Neural cell (in vitro differentiated cells): Measurements from ENCODE around the gene SLC25A11. TPM values are rescaled to one million over a fixed set of nuclear protein-coding genes. Genes with fewer than 3 reads are reported as not detected.
A peak's percentile ranks its signal among the peaks of the same experiment; 100 is the strongest.

Source experiments
- H2AFZ ChIP-seq: fragments of 200-600, 300-800 bp; sonication (generic), shearing (Covaris generic); 2 replicates; pipeline ENCODE4 v1.6.0; 2014; ENCODE audit warnings: low read depth, mild to moderate bottlenecking, antibody characterized with exemption, low read length, moderate library complexity
- H3F3A ChIP-seq: fragments of 200-600 bp; shearing (Covaris generic); 2 replicates; pipeline ENCODE4 v1.6.1; 2016; ENCODE audit warnings: mild to moderate bottlenecking, moderate library complexity, mixed read lengths, antibody characterized with exemption, low read length; ENCODE audit not compliant: insufficient read depth, poor library complexity, severe bottlenecking
- H3K27ac ChIP-seq: fragments of 200-600, 300-800 bp; sonication (generic), shearing (Covaris generic); 2 replicates; pipeline ENCODE4 v1.5.1; 2014; ENCODE audit warnings: mild to moderate bottlenecking, low read length, moderate library complexity
- H3K27me3 ChIP-seq: fragments of 300-800, 200-600 bp; sonication (generic), shearing (Covaris generic); 2 replicates; pipeline ENCODE4 v1.6.0; 2014; ENCODE audit warnings: mild to moderate bottlenecking, low read depth, low read length, moderate library complexity; ENCODE audit not compliant: insufficient read depth
- H3K36me3 ChIP-seq: fragments of 300-800, 200-600 bp; sonication (generic), shearing (Covaris generic); 2 replicates; pipeline ENCODE4 v1.5.1; 2014; ENCODE audit warnings: mild to moderate bottlenecking, antibody characterized with exemption, low read length, moderate library complexity; ENCODE audit not compliant: insufficient read depth
- H3K4me2 ChIP-seq: fragments of 300-800, 200-600 bp; sonication (generic), shearing (Covaris generic); 2 replicates; pipeline ENCODE4 v1.6.0; 2014; ENCODE audit warnings: mild to moderate bottlenecking, low read length
- H3K4me3 ChIP-seq: fragments of 300-800, 200-600 bp; sonication (generic), shearing (Covaris generic); 2 replicates; pipeline ENCODE4 v1.5.1; 2014; ENCODE audit warnings: mild to moderate bottlenecking, low read length, moderate library complexity
- H3K79me2 ChIP-seq: fragments of 200-600 bp; shearing (Covaris generic); replicated peaks from 2 replicates; pipeline ENCODE4 v1.6.0; 2014; ENCODE audit warnings: mild to moderate bottlenecking, low read length, moderate library complexity; ENCODE audit not compliant: insufficient read depth
- H3K9ac ChIP-seq: fragments of 300-800, 200-600 bp; sonication (generic), shearing (Covaris generic); 2 replicates; pipeline ENCODE4 v1.6.1; 2016; ENCODE audit warnings: mild to moderate bottlenecking, low read length, mixed read lengths
- H3K9me2 ChIP-seq: fragments of 200-600 bp; shearing (Covaris generic); 2 replicates; pipeline ENCODE4 v1.6.1; 2016; ENCODE audit warnings: mild to moderate bottlenecking, low read length, mixed read lengths; ENCODE audit not compliant: insufficient read depth
- H3K9me3 ChIP-seq: fragments of 200-600, 300-800 bp; sonication (generic), shearing (Covaris generic); 2 replicates; pipeline ENCODE4 v1.6.1; 2016; ENCODE audit warnings: mild to moderate bottlenecking, mixed run types, low read length, moderate library complexity, mixed read lengths
- H4K20me1 ChIP-seq: fragments of 200-600 bp; shearing (Covaris generic); 2 replicates; pipeline ENCODE4 v1.6.1; 2016; ENCODE audit warnings: mild to moderate bottlenecking, mixed run types; ENCODE audit not compliant: insufficient read depth
- CTCF ChIP-seq: fragments of 450-650 bp; IDR thresholded peaks from 2 replicates; pipeline ENCODE4 v1.5.1; 2014; ENCODE audit warnings: antibody characterized with exemption, mild to moderate bottlenecking, moderate library complexity; ENCODE audit not compliant: poor library complexity, severe bottlenecking
- EP300 ChIP-seq: fragments of 450-650 bp; conservative IDR thresholded peaks from 2 replicates; pipeline ENCODE4 v1.6.1; 2014; ENCODE audit warnings: antibody characterized with exemption, mild to moderate bottlenecking, moderate library complexity; ENCODE audit not compliant: poor library complexity, severe bottlenecking
- EZH2 ChIP-seq: fragments of 200-600, 300-800 bp; shearing (Covaris generic), sonication (generic); IDR thresholded peaks from 2 replicates; pipeline ENCODE4 v1.6.1; 2014; ENCODE audit warnings: antibody characterized with exemption, low read length, borderline replicate concordance, mild to moderate bottlenecking; ENCODE audit not compliant: insufficient read depth, poor library complexity, severe bottlenecking
- MXI1 ChIP-seq: fragments of 450-650 bp; conservative IDR thresholded peaks from 2 replicates; pipeline ENCODE4 v1.6.1; 2014; ENCODE audit warnings: antibody characterized with exemption, mild to moderate bottlenecking; ENCODE audit not compliant: poor library complexity, severe bottlenecking
- POLR2AphosphoS5 ChIP-seq: IDR thresholded peaks from 2 replicates; pipeline ENCODE4 v1.6.1; 2012
- RAD21 ChIP-seq: fragments of 450-650 bp; conservative IDR thresholded peaks from 2 replicates; pipeline ENCODE4 v1.6.1; 2014; ENCODE audit warnings: antibody characterized with exemption, mild to moderate bottlenecking, moderate library complexity
- REST ChIP-seq: IDR thresholded peaks from 2 replicates; pipeline ENCODE4 v1.6.1; 2012; ENCODE audit warnings: borderline replicate concordance
- SMC3 ChIP-seq: fragments of 450-650 bp; conservative IDR thresholded peaks from 2 replicates; pipeline ENCODE4 v1.6.1; 2014; ENCODE audit warnings: antibody characterized with exemption, mild to moderate bottlenecking, moderate library complexity; ENCODE audit not compliant: poor library complexity
- TAF1 ChIP-seq: IDR thresholded peaks from 2 replicates; pipeline ENCODE4 v1.6.1; 2012; ENCODE audit warnings: low read depth
- polyA plus RNA-seq: library from polyadenylated mRNA; depleted of rRNA; stranded (reverse); fragments of >200 nt; gene quantifications from 2 replicates; pipeline ENCODE4 v1.2.3, GENCODE V29; 2014

Gene SLC25A11
- polyA plus RNA-seq, 1 donor from 2014 or later: 172 TPM

- H3K9ac ChIP-seq: peak overlapping the region; percentile 92
- no peak overlapping the region for H3K4me2 ChIP-seq
- no peak overlapping the region for H3K27ac ChIP-seq
- no peak overlapping the region for H2AFZ ChIP-seq
- no peaks in the 10 kb centered on the region for H4K20me1 ChIP-seq
- peaks cover 20% of the 10 kb centered on the region for H3K79me2 ChIP-seq
- H3K36me3 ChIP-seq: no peaks in the 10 kb centered on the region
- TF ChIP-seq REST (no peak), SMC3 (no peak), EP300 (no peak), TAF1 (no peak), CTCF (no peak), POLR2AphosphoS5 (no peak), EZH2 (no peak), RAD21 (no peak), MXI1 (no peak)
- no peaks in the 10 kb centered on the region for H3K9me3 ChIP-seq
- H3F3A ChIP-seq: no peaks in the 10 kb centered on the region
- H3K9me2 ChIP-seq: no peaks in the 10 kb centered on the region
- peak overlapping the region; percentile 83 for H3K4me3 ChIP-seq
- H3K27me3 ChIP-seq: no peaks in the 10 kb centered on the region
These were observed 1.8 kb downstream of the SLC25A11 start for GRCh38 chr17:4938069-4938491.

GRCh38 chr17:4937553-4937952 is 2.3 kb downstream of the SLC25A11 start:
- H3K9ac ChIP-seq: no peak overlapping the region
- H3K4me2 ChIP-seq: no peak overlapping the region
- H3K36me3 ChIP-seq: no peaks in the 10 kb centered on the region
- H3K27me3 ChIP-seq: no peaks in the 10 kb centered on the region
- H3K9me3 ChIP-seq: no peaks in the 10 kb centered on the region
- H3K79me2 ChIP-seq: peaks cover 20% of the 10 kb centered on the region
- H3F3A ChIP-seq: no peaks in the 10 kb centered on the region
- TF ChIP-seq RAD21 (no peak), EP300 (no peak), TAF1 (no peak), POLR2AphosphoS5 (no peak), SMC3 (no peak), CTCF (no peak), EZH2 (no peak), REST (no peak), MXI1 (no peak)
- H2AFZ ChIP-seq: no peak overlapping the region
- H3K4me3 ChIP-seq: no peak overlapping the region
- no peaks in the 10 kb centered on the region for H4K20me1 ChIP-seq
- no peak overlapping the region for H3K27ac ChIP-seq
- no peaks in the 10 kb centered on the region for H3K9me2 ChIP-seq
